Measurements from ENCODE around the gene GPR176.

GRCh38 chr15:39781967-39782302 is 138.1 kb downstream of the GPR176 start:
- TF ChIP-seq CTCF (IDR thresholded peaks at IDR 0.05; ENCODE audit: insufficient read depth, low read length) (no peak), POLR2AphosphoS5 (IDR thresholded peaks at IDR 0.05; ENCODE audit: low read depth) (no peak), GABPA (IDR thresholded peaks at IDR 0.05; ENCODE audit: low read depth) (no peak), SPI1 (IDR thresholded peaks at IDR 0.05; ENCODE audit: borderline replicate concordance, low read depth) (no peak)
- TF ChIP-seq, protein P1, sequence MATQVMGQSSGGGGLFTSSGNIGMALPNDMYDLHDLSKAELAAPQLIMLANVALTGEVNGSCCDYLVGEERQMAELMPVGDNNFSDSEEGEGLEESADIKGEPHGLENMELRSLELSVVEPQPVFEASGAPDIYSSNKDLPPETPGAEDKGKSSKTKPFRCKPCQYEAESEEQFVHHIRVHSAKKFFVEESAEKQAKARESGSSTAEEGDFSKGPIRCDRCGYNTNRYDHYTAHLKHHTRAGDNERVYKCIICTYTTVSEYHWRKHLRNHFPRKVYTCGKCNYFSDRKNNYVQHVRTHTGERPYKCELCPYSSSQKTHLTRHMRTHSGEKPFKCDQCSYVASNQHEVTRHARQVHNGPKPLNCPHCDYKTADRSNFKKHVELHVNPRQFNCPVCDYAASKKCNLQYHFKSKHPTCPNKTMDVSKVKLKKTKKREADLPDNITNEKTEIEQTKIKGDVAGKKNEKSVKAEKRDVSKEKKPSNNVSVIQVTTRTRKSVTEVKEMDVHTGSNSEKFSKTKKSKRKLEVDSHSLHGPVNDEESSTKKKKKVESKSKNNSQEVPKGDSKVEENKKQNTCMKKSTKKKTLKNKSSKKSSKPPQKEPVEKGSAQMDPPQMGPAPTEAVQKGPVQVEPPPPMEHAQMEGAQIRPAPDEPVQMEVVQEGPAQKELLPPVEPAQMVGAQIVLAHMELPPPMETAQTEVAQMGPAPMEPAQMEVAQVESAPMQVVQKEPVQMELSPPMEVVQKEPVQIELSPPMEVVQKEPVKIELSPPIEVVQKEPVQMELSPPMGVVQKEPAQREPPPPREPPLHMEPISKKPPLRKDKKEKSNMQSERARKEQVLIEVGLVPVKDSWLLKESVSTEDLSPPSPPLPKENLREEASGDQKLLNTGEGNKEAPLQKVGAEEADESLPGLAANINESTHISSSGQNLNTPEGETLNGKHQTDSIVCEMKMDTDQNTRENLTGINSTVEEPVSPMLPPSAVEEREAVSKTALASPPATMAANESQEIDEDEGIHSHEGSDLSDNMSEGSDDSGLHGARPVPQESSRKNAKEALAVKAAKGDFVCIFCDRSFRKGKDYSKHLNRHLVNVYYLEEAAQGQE (IDR thresholded peaks at IDR 0.05; ENCODE audit: insufficient replicate concordance, low read depth) = no peak
